Measurements from ENCODE around the gene VAT1.
A peak's percentile ranks its signal among the peaks of the same experiment; 100 is the strongest.

VAT1 gene

DNA sequence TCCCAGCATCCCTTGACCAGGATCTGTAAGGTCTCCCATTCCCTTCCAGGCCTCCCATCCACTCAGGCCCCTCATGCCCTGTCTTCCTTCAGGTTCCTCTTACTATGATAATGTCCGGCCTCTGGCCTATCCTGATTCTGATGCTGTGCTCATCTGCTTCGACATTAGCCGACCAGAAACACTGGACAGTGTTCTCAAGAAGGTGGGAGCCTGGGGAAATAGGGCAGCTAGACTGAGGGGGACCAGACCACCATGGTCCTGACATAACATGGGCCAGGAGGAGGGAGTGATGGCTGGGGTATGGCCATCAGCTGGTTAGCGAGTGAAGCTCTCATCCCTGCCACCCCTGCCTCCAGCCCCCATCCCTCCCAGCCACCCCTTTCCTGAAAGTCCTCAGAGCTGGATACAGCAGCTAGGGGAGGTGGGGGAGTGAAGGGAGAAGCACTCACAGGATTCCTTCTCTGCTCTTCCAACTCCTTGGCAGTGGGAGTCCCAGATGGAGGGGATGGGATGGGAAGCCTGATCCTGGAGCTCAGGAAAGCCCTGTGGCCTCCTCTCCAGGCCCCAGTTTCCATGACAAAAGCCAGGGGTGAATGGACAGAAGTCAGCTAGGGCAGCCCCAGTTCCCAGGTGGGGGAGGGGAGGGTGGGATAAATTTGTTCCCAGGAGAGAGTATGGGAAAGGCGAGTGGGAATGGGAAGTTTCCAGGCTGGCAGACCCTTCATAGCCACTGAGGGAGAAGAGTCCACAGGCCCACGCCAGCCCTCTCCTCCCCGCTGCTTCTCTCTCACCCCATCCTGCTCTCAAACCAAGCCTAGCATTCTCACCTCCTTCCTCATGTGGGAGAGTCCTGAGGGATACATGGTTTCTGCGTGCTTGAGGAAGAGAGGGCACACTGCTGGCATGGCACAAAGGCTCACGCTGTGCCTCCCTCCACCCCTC lies 5.2 kb upstream of the VAT1 start:
- DNase-seq, result no peak

DNA sequence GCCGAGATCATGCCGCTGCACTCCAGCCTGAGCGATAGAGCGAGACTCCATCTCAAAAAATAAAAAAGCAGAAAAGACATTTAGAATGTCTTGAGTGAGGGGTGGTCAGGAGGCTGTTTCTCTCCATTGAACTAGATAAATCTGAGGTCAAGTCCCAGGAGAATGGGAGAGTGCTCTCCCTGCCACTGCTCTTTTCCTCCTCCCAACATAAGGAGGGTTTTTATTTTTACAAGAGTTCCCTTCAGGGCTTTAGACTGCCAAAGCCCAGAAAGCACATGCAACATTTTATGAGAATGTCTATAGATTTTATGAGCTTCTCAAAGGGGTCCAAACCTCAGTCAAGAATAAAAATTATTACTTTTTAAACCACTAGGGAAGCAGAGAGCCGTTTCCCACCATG lies 4.4 kb upstream of the VAT1 start:
- DNase-seq, result no peak

DNA sequence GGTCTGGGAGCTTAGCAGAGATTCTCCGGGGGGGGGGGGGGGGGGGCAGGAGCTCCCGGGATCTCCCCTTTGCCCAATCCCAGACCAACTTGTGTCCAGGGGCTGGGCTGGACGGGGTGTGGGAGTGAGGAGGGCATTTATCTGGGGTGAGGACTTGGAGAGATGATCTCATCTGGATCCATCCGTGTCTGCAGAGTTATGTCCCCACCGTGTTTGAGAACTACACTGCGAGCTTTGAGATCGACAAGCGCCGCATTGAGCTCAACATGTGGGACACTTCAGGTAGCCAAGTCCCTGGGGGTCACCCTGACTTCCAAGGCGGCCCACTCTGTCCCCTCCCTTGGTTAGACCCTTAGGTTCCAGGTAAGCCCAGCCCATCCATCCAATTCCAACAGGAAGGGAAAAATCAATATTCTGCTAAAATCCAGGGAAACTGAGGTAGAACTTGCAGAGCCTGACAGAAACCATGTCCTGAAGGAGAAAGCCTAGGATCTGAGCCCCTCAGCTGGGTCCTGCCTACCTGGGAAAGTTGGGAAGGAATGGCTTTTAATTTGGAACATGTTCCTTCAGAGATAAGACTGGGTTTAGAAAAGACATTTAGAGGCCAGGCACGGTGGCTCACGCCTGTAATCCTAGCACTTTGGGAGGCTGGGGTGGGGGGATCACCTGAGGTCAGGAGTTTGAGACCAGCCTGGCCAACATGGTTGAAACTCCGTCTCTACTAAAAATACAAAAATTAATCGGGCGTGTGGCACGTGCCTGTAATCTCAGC lies 3.8 kb upstream of the VAT1 start:
- no peak for DNase-seq

DNA sequence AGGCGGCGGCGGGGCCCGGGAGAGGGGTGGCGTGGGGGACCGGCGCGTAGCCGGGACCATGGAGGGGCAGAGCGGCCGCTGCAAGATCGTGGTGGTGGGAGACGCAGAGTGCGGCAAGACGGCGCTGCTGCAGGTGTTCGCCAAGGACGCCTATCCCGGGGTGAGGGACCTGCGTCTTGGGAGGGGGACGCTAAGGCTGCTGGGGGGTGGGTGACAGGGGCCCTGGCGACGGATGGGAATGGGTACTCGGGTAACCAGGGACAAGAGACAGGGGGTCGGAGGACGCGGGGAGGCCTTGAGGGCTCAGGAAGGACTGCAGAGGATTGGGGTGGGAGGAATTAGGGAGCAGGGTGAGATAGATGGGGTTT lies 3.1 kb upstream of the VAT1 start:
- peak in 1 of 2 experiments; percentile 49 for DNase-seq

DNA sequence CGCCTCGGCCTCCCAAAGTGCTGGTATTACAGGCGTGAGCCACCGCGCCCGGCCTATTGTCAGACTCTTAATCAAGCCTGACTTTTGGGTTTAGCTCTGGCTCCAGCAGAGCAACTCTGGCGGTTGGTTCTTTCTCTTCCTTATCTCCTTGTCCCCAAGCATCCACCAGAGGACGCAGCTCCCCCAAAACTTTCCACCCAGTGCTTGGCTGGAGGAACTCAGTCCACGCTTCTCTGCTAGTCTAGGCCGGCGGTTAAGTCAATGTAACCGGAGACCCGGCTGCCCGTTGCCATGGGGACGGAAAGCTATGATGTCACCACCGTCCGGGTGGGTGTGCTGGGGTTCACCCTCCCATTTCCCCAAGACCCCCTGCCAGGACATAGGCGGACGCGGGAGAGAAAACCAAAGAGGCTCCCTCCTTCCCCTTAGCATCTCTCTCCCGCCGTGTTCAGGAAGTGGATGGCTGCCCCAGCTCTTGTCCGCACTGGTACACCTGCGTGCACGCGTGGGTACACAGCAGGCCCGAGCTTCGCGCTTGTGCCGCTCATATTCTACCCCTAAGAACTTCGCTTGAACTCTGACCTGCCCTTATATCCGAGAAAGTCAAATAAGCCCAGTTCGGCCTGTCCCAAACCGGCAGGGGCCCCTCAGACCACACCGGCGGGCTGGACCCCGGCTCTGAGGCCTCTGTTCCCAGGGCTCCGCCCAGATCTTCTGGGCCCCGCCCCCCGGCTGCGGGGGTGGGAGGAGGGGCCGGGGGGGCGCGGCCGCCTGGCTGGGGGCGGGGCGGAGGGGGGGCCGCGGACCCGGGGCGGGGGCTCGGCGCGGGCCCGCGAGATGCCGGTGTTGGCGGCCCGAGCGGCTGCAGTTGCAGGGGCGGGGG lies 2.5 kb upstream of the VAT1 start, which contains the start of gene RND2:
Gene RND2, plus strand, starts transcription at position 825 of the 883 bp plus-strand sequence. CDS start 117 bp downstream, outside the sequence.
- DNase-seq, result peak; percentile 98

DNA sequence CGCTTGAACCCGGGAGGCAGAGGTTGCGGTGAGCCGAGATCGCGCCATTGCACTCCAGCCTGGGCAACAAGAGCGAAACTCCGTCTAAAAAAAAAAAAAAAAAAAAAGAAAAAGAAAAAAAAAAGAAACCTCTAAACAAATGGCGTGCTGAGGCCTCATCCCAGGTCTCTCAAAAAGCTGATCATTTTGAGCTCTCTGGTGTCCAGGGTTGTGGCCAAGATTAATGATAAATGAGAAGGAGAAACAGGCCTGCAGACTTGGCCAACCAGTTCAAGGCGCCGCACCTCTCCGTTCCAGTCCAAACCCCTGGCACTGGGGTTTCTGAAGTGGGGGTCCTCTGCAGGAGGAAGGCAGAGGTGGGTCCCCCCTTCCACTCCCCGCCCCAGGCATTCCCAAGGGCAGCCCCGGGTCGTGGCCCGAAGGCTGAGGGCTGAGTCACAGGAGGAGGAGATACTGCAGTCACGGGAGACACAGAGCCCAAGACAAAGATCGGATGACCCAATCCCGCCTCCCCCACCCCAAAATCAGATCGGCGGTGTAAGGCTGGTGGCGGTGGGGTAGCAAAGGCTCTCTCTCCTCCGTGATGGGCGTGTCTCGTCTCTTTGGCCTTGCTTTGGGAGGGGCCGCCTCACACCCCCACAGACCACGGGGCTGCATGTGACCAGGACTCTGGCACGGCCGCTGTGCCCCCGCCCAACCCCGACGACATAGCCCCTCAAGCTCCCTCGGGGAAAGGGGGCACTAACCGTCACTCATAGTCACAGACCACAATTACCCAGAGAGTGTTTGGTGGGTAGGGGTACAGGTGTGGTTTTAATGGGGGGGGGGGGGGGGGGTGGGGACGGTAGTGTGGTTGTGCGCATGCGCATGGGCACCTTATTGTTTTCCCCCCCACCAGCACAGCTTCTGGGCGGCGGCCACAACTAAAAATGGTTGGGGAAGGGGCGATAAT lies 1.1 kb downstream of the VAT1 start:
- no peak for DNase-seq

DNA sequence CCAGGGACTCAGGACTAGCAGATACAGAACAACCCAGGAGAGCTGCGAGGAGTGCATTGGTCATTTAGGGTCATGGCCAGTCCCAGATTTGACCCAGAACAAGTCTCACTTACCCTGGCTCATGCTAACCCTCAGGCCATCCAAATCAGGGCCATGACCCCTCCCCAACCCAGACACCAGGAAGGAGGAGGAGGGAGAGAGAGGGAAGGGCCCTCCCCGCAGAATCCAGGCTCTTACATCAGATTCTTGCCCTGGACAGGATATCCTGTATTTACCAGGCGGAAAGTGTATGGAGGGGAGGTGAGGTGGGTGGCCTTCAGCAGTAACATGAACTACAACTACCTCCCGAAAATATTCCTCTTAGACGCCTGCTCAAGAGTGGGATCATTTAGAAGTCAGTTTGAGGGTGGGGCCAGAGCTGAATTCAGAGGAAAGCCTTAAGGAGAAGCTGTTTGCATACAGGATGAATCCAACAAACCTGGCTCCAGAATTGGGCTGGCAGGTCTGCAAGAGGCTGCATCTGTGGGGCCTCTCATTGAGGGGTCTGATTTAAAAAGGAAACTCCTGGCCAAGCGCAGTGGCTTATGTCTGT lies 2.1 kb downstream of the VAT1 start:
- no peak for DNase-seq

DNA sequence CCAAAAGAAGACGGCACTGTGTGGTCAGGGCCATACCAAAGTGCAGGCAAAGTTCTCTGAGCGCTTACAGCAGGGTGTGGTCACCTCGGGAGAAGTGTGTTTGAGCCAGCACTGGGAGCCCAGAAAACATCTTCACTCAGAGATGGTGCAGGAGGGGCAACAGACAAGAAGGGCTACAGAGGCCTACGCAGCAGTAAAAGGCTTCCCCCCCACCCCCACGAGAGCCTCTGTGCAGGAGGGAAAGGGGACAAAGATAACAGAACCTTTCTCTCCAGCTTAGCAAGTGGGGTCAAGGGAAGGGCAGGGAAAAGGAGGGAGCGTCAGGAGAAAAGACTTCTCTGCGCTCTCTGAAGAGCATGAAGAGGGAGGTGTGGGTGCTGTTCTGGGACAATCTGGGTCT lies 2.8 kb downstream of the VAT1 start:
- DNase-seq, result no peak

DNA sequence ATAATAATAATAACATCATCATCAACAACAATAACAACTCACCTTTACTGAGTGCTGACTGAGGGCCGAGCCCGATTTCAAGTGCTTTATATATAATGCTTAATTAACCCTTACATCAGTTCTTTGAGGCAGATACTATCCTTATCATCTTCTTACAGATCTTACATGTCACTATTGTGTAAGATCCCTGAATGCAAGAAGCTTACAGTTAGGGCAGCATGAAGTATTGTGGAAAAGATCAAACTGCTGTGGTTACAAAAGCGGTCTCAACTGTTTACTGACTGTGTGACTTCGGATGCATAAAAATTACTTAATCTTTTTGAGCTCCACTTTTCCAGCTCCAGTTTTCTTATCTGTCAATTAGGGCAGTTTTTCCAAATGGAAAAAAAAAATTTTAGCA lies 3.3 kb downstream of the VAT1 start:
- DNase-seq, result no peak

DNA sequence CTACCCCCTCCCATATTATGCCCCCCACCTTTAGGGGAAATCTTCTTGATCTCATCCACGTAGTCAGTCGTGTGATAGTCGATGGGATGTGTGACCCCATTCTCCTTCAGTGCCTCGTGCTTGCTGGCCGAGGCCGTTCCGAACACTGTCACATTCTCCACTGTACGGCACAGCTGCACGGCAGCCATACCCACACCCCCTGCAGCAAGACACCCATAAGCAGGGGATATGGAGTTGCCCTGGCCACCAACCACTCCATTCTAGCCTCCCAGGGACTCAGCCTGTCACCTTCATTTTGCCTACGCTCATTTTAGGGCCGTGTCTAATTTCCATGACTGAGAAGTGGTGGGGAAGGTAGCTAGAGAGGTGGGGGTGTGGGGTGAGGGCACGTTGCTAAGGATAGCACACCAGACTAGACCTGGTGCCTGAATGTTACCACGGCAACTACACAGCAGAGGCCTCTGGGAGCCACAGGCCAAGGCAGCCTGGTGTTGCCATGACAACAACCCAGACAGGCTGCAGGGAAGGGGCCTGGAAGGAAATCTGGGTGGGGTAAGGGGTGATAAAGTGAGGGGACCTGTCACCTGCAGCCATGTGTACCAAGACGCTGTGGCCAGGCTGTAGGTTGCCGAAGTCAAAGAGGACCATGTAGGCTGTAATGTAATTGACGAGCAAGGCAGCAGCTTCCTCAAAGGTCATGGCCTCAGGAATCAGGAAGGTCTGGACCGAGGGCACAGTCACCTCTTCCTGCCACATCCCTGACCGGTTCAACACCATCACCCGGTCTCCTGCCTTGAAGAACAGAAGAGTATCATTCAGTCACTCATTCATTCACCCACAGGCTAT lies 4.0 kb downstream of the VAT1 start:
- DNase-seq, result peak; percentile 49 to 78

DNA sequence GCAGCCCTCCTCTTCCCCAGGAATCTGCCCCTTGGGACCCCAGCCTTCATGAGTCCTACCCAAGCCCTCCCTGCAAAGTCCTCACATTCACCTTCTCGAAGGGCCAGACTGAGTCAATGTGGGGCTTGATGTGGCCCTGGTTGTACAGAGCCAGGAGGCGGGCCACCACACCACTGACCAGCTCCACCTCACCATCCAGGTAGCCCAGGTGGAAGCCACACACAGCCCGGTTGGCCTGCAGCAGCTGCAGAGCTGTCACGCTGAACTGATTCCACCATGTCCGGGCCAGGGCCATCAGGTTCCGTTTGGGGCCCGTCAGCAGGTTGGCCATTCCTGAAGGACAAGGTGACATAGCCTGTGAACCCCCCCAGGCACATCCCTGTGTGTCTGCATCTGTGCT lies 6.0 kb downstream of the VAT1 start:
- DNase-seq, result no peak

DNA sequence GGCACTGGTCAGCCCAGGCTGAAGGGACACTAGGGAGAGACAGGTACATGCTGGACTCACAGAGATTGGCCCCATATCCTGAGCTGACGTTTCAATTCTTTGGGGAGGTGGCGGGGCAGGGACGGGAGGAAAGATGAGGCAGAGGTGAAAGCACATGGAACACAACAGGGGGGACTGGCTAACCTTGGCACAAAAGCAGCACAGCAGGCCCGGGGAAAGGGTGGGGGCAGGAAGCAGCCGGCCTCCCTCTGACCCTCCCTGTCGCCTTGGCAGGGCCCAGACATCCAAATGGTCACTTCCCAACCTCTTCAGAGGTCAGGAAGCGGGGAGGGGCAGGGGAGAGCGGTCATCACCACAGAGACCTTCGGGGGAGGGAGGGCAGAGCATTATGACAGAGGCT lies 6.6 kb downstream of the VAT1 start:
- no peak for DNase-seq

DNA sequence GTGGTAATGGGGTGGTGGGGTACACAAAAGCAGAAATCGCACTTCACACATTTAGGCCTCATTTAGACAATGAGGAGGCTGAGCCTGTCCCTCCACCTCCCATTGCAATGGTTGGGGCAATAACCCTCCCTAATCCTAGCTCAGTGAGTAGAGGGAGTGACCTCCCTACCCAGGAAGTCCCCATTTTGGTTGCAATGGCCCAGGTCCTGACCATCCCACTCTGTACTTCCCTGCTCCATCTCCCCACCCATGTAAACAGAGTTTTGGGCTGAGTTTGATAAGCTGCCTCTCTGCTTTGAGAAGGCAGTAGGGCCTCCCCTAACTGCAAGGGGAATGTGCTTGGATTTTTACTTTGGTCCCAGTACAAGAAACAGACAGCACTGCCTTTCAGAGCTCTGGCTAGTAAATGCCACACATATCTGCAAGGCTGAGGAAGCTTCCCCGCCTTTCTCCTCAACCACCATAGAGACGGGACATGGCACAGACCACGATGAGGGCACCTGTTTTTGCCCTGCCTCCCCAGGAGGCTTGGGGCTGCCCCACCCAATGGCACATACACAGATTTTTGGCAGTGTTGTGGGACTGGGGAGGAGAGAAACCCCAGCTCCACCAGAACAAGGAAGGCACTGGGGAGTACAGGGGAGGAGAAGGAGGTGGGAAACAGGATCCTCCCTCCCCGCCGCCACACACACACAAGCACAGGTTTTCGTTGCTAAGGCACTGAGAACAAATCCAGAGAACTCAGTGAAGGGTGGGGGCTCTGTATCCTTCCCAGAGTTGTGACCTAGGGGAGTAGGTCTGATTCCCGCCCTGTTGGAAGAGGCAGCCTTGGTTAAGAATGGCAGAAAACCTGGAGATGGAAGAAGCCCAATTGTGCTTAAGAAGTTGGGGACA lies 7.3 kb downstream of the VAT1 start:
- no peak for DNase-seq

DNA sequence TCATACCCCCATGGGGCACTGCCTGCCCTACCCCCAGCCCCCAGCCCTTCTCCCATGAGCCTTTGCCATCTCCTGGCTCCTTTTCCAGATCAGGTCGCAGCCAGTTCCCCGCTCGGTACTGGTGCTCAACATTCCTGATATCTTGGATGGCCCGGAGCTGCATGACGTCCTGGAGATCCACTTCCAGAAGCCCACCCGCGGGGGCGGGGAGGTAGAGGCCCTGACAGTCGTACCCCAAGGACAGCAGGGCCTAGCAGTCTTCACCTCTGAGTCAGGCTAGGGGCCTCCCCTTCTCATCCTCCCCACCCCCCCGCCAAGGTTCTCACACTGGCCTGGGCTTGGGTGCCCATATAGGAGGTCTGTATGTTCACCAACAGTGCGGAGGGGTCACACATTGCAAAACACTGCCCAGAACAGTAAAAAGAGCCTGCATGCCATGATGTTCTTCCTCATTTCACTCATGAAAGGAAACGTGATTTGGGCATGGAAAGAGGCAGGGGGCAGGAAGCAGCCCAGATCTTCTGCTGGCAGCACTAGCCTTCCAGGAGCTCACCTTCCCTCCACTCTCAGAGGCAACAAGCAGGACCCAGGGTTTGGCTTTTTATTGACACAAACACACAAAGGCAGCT lies 8.1 kb downstream of the VAT1 start:
- DNase-seq, result no peak

DNA sequence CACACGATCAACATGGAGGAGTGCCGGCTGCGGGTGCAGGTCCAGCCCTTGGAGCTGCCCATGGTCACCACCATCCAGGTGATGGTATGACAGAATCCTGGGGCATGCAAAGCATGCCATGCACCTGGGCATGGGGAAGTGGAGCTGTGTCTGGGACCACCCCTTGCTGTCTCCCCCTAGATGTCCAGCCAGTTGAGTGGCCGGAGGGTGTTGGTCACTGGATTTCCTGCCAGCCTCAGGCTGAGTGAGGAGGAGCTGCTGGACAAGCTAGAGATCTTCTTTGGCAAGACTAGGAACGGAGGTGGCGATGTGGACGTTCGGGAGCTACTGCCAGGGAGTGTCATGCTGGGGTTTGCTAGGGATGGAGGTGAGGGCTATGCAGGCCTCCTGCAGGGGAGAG lies 8.9 kb downstream of the VAT1 start:
- no peak for DNase-seq

DNA sequence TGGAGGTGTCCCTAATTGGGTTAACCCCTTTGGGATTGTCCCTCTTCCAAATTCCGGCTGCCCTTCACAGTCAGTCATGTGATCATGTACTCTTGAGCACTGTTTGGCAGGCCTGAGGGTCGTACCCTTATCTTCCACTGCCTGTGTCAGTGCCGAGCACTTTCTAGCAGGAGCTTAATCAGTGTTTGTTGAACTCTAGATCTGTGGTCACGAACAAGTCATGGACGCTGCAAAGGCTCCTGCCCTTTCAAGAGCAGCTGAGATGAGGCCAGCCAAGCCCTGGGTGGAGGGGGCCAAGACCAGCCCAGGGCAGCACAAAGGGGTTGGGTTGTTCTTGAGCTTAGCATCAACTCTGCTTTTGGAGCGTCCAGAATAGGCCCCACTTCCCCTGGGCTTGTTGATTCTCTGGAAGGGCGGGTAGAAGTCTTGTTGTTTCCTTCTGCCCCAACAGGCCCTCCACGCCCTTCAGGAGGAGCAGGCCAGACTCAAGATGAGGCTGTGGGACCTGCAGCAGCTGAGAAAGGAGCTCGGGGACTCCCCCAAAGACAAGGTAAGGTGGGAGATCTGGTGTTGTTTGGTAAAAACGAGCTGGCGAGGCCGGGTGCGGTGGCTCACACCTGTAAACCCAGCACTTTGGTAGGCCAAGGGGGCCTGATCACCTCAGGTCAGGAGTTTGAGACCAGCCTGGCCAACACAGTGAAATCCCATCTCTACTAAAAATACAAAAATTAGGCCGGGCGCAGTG lies 10.3 kb downstream of the VAT1 start:
- DNase-seq, result no peak

DNA sequence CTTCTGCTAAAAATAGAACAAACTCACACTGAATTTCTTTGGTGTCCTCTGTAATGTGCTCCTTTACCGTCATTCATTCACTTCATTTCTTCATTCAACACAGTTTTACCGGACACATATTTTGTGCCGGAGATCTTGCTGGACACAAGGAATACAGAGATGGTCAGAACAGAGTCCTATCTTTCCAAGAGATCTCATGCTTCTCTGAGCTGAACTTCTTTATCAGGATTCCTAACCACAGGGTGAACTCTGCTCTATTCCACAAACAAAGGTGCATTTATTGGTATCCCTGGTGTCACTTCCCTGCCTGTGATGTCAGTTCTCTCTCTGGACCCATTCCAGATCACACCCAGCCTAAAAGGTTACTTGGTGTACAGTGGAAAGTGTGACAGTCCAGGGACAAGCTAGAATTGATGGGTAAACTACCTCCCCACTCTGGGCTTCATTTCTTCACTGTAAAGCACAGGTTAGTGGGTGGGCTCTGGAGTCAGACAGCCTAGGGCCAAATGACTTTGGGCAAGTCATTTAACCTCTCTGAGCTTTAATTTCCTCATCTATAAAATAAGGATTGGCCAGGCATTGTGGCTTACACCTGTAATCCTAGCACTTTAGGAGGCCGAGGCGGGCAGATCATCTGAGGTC lies 11.4 kb downstream of the VAT1 start:
- DNase-seq, result no peak

Data from NCI-H524 (cell line).